HG03342 (cell line): ENCODE results near the gene FAM111B.
"Not testable (repeated sequence)": the region's sequence is repeated elsewhere in the genome, so short reads cannot be mapped to it uniquely, and the experiment has no call there.

Source experiments
- ATAC-seq: cut with Tn5 transposase; IDR thresholded peaks from one replicate; pipeline ENCODE4 v1.9.1; 2021; ENCODE audit warnings: mild to moderate bottlenecking, moderate library complexity; ENCODE audit not compliant: unreplicated experiment

The FAM111B gene

GRCh38 chr11:59102259-59102765 lies 4.7 kb upstream of the FAM111B start:
- peak; percentile 66 for ATAC-seq

GRCh38 chr11:59107721-59108120 lies 684 bp downstream of the FAM111B start:
- peak; percentile 30 for ATAC-seq

GRCh38 chr11:59112494-59112893 lies 5.5 kb downstream of the FAM111B start:
- no peak for ATAC-seq

- no peak for ATAC-seq
Observed at GRCh38 chr11:59114344-59114743, 7.3 kb downstream of the FAM111B start.

- no peak for ATAC-seq
Observed at GRCh38 chr11:59115553-59115952, 8.5 kb downstream of the FAM111B start.

- no peak for ATAC-seq
Observed at GRCh38 chr11:59117774-59118173, 10.7 kb downstream of the FAM111B start.

GRCh38 chr11:59119826-59120225 lies 12.8 kb downstream of the FAM111B start:
- ATAC-seq: no peak

GRCh38 chr11:59135648-59136461 lies 28.8 kb downstream of the FAM111B start:
- peak; percentile 96 for ATAC-seq

GRCh38 chr11:59136551-59136950 lies 29.5 kb downstream of the FAM111B start:
- ATAC-seq: not testable (repeated sequence)

- no peak for ATAC-seq
Observed at GRCh38 chr11:59137190-59137589, 30.2 kb downstream of the FAM111B start.

- no peak for ATAC-seq
Observed at GRCh38 chr11:59138643-59139042, 31.6 kb downstream of the FAM111B start.

- no peak for ATAC-seq
Observed at GRCh38 chr11:59141191-59141590, 34.2 kb downstream of the FAM111B start.

- ATAC-seq: peak; percentile 4
Observed at GRCh38 chr11:59141673-59142460, 34.8 kb downstream of the FAM111B start.

GRCh38 chr11:59142530-59143507 lies 35.8 kb downstream of the FAM111B start, which contains the start of gene FAM111A:
Gene FAM111A, plus strand, starts transcription at chr11:59142856. Its CDS starts 6,017 bp downstream, at chr11:59148873.
- ATAC-seq: peak; percentile 63

GRCh38 chr11:59144096-59144495 lies 37.1 kb downstream of the FAM111B start:
- no peak for ATAC-seq

GRCh38 chr11:59144579-59145345 lies 37.7 kb downstream of the FAM111B start:
- peak; percentile 51 for ATAC-seq

- no peak for ATAC-seq
Observed at GRCh38 chr11:59145534-59145933, 38.5 kb downstream of the FAM111B start.

- ATAC-seq: peak; percentile 54
Observed at GRCh38 chr11:59151761-59152160, 44.7 kb downstream of the FAM111B start.

GRCh38 chr11:59152312-59152951 lies 45.4 kb downstream of the FAM111B start:
- peak; percentile 65 for ATAC-seq
